ENCODE measurements around the gene TMEM238. TPM values are rescaled to one million over a fixed set of nuclear protein-coding genes. Genes with fewer than 3 reads are reported as not detected.

The TMEM238 gene
- polyA plus RNA-seq, 1 of the 3 experiments (the other 2 are of a cell fraction) = 0.12 TPM

- no peak overlapping the region for H2AFZ ChIP-seq (ENCODE audit: low read depth)
- peaks cover 11% of the 10 kb centered on the region for H3F3A ChIP-seq (replicated peaks; ENCODE audit: insufficient read depth)
- H3K4me3 ChIP-seq (ENCODE audit: low read depth in 2 of 2, low read length in 1 of 2) = no peak overlapping the region
- H3K79me2 ChIP-seq (ENCODE audit: insufficient read depth) = no peaks in the 10 kb centered on the region
- H3K4me1 ChIP-seq (ENCODE audit: control insufficient read depth in 1 of 2, insufficient read depth in 2 of 2, low read depth in 1 of 2, low read length in 1 of 2) = peaks cover 0 to 4% of the 10 kb centered on the region in 2 experiments; a peak in 1 of 4 replicates
- CTCF ChIA-PET = no interaction called here
- POLR2A ChIA-PET = no interaction called here
- H3K36me3 ChIP-seq (replicated peaks in 1 of 2; ENCODE audit: control insufficient read depth in 1 of 2, insufficient read depth in 2 of 2, low read length in 1 of 2) = no peaks in the 10 kb centered on the region
- no peak overlapping the region for H3K9ac ChIP-seq
- no peak overlapping the region for H3K4me2 ChIP-seq
- TF ChIP-seq TCF12 (IDR thresholded peaks at IDR 0.05) (no peak), YY1 (IDR thresholded peaks at IDR 0.05; ENCODE audit: low read depth) (no peak), PBX3 (IDR thresholded peaks at IDR 0.05) (no peak), USF2 (IDR thresholded peaks at IDR 0.05; ENCODE audit: borderline replicate concordance, low read depth, low read length) (no peak), SMC3 (IDR thresholded peaks at IDR 0.05; ENCODE audit: low read depth, low read length) (no peak), IRF3 (IDR thresholded peaks at IDR 0.05; ENCODE audit: low read depth, low read length) (no peak), MXI1 (IDR thresholded peaks at IDR 0.05; ENCODE audit: low read depth, low read length) (no peak), GATA2 (CRISPR knock-in tag; IDR thresholded peaks at IDR 0.05) (no peak), TAF1 (IDR thresholded peaks at IDR 0.05; ENCODE audit: borderline replicate concordance, low read depth, low read length) (no peak), USF1 (IDR thresholded peaks at IDR 0.05; ENCODE audit: borderline replicate concordance, low read depth) (no peak), SIN3A (IDR thresholded peaks at IDR 0.05; ENCODE audit: borderline replicate concordance, low read depth, low read length) (no peak), CHD2 (IDR thresholded peaks at IDR 0.05; ENCODE audit: low read length, partially characterized antibody) (no peak), RCOR1 (IDR thresholded peaks at IDR 0.05; ENCODE audit: low read length) (no peak), FOSL2 (IDR thresholded peaks at IDR 0.05; ENCODE audit: borderline replicate concordance, low read depth) (no peak), TEAD4 (IDR thresholded peaks at IDR 0.05; ENCODE audit: borderline replicate concordance, insufficient read depth) (no peak)
- peaks cover 6% of the 10 kb centered on the region; the same call in 1 of the 2 replicates for H3K27me3 ChIP-seq (ENCODE audit: insufficient read depth)
- no peaks in the 10 kb centered on the region for H3K9me3 ChIP-seq
- WGBS (ENCODE audit: low lambda C conversion rate) = 92% methylated on average over 13 of the region's 16 CpGs
- H4K20me1 ChIP-seq (ENCODE audit: insufficient read depth) = no peaks in the 10 kb centered on the region
- no peaks in the 10 kb centered on the region for H3K9me2 ChIP-seq
- DNase-seq = no peak
- no peak overlapping the region for H3K27ac ChIP-seq (ENCODE audit: low read depth in 2 of 2, low read length in 1 of 2)
These were observed 23.2 kb downstream of the TMEM238 start for GRCh38 chr19:55360902-55361301.
